Adrenal gland (tissue), 12 donors: ENCODE data around the gene MALT1. TPM values are rescaled to one million over a fixed set of nuclear protein-coding genes. Genes with fewer than 3 reads are reported as not detected.

Experiments used
- DNase-seq, 7 donors: peaks; one replicate each; pipeline ENCODE4 v3.0.0-alpha.2; 2019 to 2020
- H3K27ac ChIP-seq, 5 donors: fragments of 200-600 bp; sonication (generic) in 4 of 5; 1 replicate in 3 of 5; 2 replicates in 2 of 5; pipeline versions ENCODE4 v1.5.1 to v1.8.0; 2016 to 2020; ENCODE audit warnings: mild to moderate bottlenecking in 1 of 5
- H3K27me3 ChIP-seq: fragments of 200-600 bp; 2 replicates; pipeline ENCODE4 v1.8.0; 2021
- H3K36me3 ChIP-seq, 2 donors: fragments of 200-600 bp; replicated peaks in 1 of 2; 1 replicate in 1 of 2; 2 replicates in 1 of 2; pipeline versions ENCODE4 v1.5.1 to v1.8.0; 2018 to 2022
- H3K4me1 ChIP-seq, 2 donors: fragments of 200-600 bp; replicated peaks in 1 of 2; 1 replicate in 1 of 2; 2 replicates in 1 of 2; pipeline versions ENCODE4 v1.5.1 to v1.8.0; 2018 to 2021
- H3K4me3 ChIP-seq, 4 donors: fragments of 200-600 bp; sonication (generic) in 3 of 4; one replicate each; pipeline ENCODE4 v1.5.1; 2016 to 2018
- H3K9me3 ChIP-seq, 3 donors: fragments of 200-600 bp; sonication (generic) in 1 of 3; replicated peaks in 1 of 3; 1 replicate in 2 of 3; 2 replicates in 1 of 3; pipeline versions ENCODE4 v1.5.1 to v1.8.0; 2016 to 2021
- POLR2A ChIP-seq, 2 donors: fragments of 450-650 bp; IDR thresholded peaks; one replicate each; pipeline ENCODE4 v1.6.1; 2017; ENCODE audit warnings: antibody characterized with exemption in 2 of 2, mild to moderate bottlenecking in 2 of 2, moderate library complexity in 1 of 2
- WGBS, 4 donors: extraction: QIAGEN DNeasy Blood & Tissue Kit in 2 of 4; methylation state at CpG; one replicate each; pipeline versions ENCODE4 v1.1.5 to v1.1.7; 2013 to 2017; 5-methylcytosine and 5-hydroxymethylcytosine counted together
- intact Hi-C, 2 donors: fragments of 100-400 bp; cut with DNase I; formaldehyde crosslinking; loops; one replicate each; pipeline versions ENCODE4 v1.14.1 to v1.15.0; 2022 to 2023
- polyA plus RNA-seq, 3 donors: library from polyadenylated mRNA; stranded (reverse); fragments of 200-250 nt in 2 of 3; fragments of 350-450 nt in 1 of 3; fragmentation: Illumina TruSeq in 1 of 3; extraction: RNeasy Lipid Tissue Mini Kit (QIAGEN cat#74804) in 1 of 3; gene quantifications; one replicate each; pipeline ENCODE4 v1.2.3, GENCODE V29; 2013 to 2014
- total RNA-seq, 9 donors: library from RNA; depleted of rRNA in 4 of 9; stranded (reverse); fragments of >200 nt in 4 of 9; fragments of 120-200 nt in 1 of 9; fragmentation: NEBNext Ultra II Directional in 1 of 9; extraction: Animal tissue kit (Norgen Biotek cat#: 25700) in 1 of 9; gene quantifications; one replicate each; pipeline versions ENCODE4 v1.1.0 to v1.2.4, GENCODE V29; 2013 to 2023
- TF ChIP-seq, protein P1 (sequence below), 6 experiments: fragments of 450-650 bp in 4 of 6; fragments of 200-600 bp in 2 of 6; sonication (generic) in 1 of 6; IDR thresholded peaks; 1 replicate in 5 of 6; 2 replicates in 1 of 6; pipeline versions ENCODE4 v1.5.1 to v1.8.0; 2016 to 2021; ENCODE audit warnings: antibody characterized with exemption in 6 of 6, mild to moderate bottlenecking in 2 of 6, moderate library complexity in 1 of 6
- donor health status: healthy with polysubstance abuse.
- donor health status: Bipolar disorder and iron deficiency.
- donor health status: DM: yes; HTN: yes; CAD: no.
- donor health status: DM: no; HTN: no; CAD: no.
- donor health status: DM: no; HTN: no; CAD: no.
- donor health status: DM: yes; HTN: yes; CAD: no.

The MALT1 gene
- total and polyA plus RNA-seq, 12 donors = 4.2 to 19.2 (median 9.4) TPM

DNA sequence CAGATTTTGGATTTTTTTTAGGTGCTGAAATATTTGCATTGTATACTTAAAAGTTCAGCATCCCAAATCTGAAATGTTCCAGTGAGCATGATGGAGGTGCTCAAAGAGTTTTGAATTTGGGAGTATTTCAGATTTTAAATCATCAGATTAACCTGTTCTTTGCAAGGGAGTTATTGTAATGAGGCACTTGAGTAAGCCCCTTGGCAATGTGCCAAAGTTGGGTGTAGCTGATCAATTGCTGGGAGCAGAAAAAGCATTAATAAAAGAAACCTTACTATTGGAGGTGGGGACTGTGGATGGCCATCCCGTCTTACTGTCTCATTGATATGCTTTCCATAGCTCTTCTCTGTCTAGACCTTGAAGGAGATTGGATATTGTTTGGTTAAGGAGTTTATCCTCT lies 28.3 kb downstream of the MALT1 start:
- Histone ChIP-seq H3K27me3 (no peaks in the 10 kb centered on the region), H3K36me3 (no peaks in the 10 kb centered on the region), H3K4me1 (no peaks in the 10 kb centered on the region), H3K9me3 (no peaks in the 10 kb centered on the region), H3K4me3 (no peak overlapping the region), H3K27ac (no peak overlapping the region)
- WGBS, 4 donors = 89 to 100% (median 98%) methylated on average over 1 of the region's 1 CpG
- intact Hi-C loops = no loop called here
- DNase-seq = peak in 1 of 7 donors; percentile 7
- TF ChIP-seq POLR2A (IDR thresholded peaks at IDR 0.05) = no peak
- TF ChIP-seq, protein P1, sequence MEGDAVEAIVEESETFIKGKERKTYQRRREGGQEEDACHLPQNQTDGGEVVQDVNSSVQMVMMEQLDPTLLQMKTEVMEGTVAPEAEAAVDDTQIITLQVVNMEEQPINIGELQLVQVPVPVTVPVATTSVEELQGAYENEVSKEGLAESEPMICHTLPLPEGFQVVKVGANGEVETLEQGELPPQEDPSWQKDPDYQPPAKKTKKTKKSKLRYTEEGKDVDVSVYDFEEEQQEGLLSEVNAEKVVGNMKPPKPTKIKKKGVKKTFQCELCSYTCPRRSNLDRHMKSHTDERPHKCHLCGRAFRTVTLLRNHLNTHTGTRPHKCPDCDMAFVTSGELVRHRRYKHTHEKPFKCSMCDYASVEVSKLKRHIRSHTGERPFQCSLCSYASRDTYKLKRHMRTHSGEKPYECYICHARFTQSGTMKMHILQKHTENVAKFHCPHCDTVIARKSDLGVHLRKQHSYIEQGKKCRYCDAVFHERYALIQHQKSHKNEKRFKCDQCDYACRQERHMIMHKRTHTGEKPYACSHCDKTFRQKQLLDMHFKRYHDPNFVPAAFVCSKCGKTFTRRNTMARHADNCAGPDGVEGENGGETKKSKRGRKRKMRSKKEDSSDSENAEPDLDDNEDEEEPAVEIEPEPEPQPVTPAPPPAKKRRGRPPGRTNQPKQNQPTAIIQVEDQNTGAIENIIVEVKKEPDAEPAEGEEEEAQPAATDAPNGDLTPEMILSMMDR (IDR thresholded peaks at IDR 0.05) = no peak

DNA sequence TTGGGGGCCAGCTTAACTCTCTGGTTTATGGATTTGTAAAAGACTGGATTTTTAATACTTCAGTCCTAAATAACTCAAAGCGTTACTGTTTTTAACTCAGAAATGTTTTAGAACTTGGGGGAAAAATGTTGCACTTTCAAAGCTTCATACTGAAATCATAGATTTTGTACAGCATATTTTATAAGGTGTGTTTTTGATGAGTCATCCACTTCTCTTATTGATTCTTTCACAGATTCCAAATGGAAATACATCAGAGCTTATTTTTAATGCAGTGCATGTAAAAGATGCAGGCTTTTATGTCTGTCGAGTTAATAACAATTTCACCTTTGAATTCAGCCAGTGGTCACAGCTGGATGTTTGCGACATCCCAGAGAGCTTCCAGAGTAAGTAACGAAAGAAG lies 28.9 kb downstream of the MALT1 start:
- H3K4me3 ChIP-seq = no peak overlapping the region
- intact Hi-C loops = no loop called here

DNA sequence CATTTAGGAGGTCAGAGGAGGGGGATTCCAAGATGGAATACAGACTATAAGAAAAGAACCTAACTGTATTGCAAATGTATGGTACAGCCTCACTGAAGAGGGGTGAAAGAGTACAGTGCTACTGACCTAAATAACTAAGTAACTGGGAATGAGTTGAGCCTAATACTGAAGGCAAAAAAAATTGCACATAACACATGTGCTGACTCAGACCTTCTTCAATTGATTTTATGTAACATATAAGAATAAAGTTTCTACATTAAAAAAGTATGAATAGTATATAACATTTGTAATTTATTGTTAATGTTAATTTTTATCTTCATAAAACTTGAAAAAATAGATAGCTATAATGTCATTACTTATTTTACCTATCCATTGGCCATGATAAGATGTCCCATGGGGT lies 41.7 kb downstream of the MALT1 start:
- H3K27me3 ChIP-seq = no peaks in the 10 kb centered on the region
- no peak overlapping the region for H3K4me3 ChIP-seq
- no peak overlapping the region for H3K27ac ChIP-seq
- TF ChIP-seq, protein P1 (IDR thresholded peaks at IDR 0.05) = no peak
- no peak for TF ChIP-seq POLR2A (IDR thresholded peaks at IDR 0.05)
- intact Hi-C loops = no loop called here
- no peaks in the 10 kb centered on the region for H3K36me3 ChIP-seq
- H3K4me1 ChIP-seq = no peaks in the 10 kb centered on the region
- DNase-seq = no peak
- no peaks in the 10 kb centered on the region for H3K9me3 ChIP-seq

More for the DNA sequence above, 28.9 kb downstream of the MALT1 start:
- DNase-seq = no peak
- Histone ChIP-seq H3K27ac (no peak overlapping the region), H3K36me3 (no peaks in the 10 kb centered on the region), H3K4me1 (no peaks in the 10 kb centered on the region), H3K27me3 (no peaks in the 10 kb centered on the region), H3K9me3 (no peaks in the 10 kb centered on the region)
- no peak for TF ChIP-seq POLR2A (IDR thresholded peaks at IDR 0.05)
- TF ChIP-seq, protein P1 (IDR thresholded peaks at IDR 0.05) = no peak
- 89 to 95% (median 93%) methylated on average over 4 of the region's 4 CpGs for WGBS, 4 donors

DNA sequence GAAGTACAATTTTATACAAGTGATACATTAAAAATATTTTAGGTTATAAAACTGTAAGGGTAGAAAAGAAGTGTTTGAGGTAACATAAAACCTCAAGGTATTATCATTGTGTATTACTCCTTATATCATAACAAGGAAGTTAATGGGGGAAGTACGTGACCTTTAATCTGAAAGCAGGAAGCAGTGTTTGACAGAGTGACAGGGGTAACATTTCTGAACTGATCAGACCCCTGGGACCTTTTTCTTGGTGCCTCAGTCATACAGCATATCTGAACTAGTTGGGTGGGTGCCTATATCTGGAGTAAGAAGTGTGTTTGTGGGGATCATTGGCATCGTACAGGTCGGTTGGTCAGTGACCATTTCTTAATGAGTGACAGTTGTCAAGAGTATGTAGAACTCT lies 43.0 kb downstream of the MALT1 start:
- H3K36me3 ChIP-seq = no peaks in the 10 kb centered on the region
- no peak for DNase-seq
- 85 to 98% (median 90%) methylated on average over 3 of the region's 3 CpGs for WGBS, 4 donors
- TF ChIP-seq POLR2A (IDR thresholded peaks at IDR 0.05) = no peak
- TF ChIP-seq, protein P1 (IDR thresholded peaks at IDR 0.05) = no peak
- no peak overlapping the region for H3K4me3 ChIP-seq
- H3K4me1 ChIP-seq = no peaks in the 10 kb centered on the region
- H3K27me3 ChIP-seq = no peaks in the 10 kb centered on the region
- H3K9me3 ChIP-seq = no peaks in the 10 kb centered on the region
- H3K27ac ChIP-seq = no peak overlapping the region
- intact Hi-C loops = no loop called here
